Measurements from ENCODE around the gene PJA2. TPM values are rescaled to one million over a fixed set of nuclear protein-coding genes. Genes with fewer than 3 reads are reported as not detected.

PJA2 gene
- polyA plus RNA-seq, 3 donors = 36.2 to 74.1 (median 49.7) TPM

- peaks cover 0 to 2% (median 0%) of the 10 kb centered on the region in 7 donors for H3K9me3 Mint-ChIP-seq
- H3K27ac Mint-ChIP-seq = no peak overlapping the region
- H3K4me1 Mint-ChIP-seq = peaks cover 5% of the 10 kb centered on the region
- no peak for TF ChIP-seq CTCF (IDR thresholded peaks at IDR 0.05)
- intact Hi-C loops (cut with micrococcal nuclease) = no loop called here
- H3K4me3 Mint-ChIP-seq = no peak overlapping the region
- H3K79me2 ChIP-seq (ENCODE audit: insufficient read depth, low read length) = no peaks in the 10 kb centered on the region
- no peaks in the 10 kb centered on the region for H4K20me1 ChIP-seq (ENCODE audit: insufficient read depth, low read length)
- H3K27me3 ChIP-seq (ENCODE audit: control insufficient read depth in 2 of 2, insufficient read depth in 2 of 2, low read length in 2 of 2) = no peaks in the 10 kb centered on the region
- H3K27me3 Mint-ChIP-seq (ENCODE audit: low read depth in 3 of 3) = no peaks in the 10 kb centered on the region
- no peak overlapping the region for H3K4me3 ChIP-seq (replicated peaks in 1 of 3; ENCODE audit: low read depth in 2 of 3, low read length in 3 of 3)
- no peaks in the 10 kb centered on the region for H3K36me3 ChIP-seq (replicated peaks in 1 of 2; ENCODE audit: control insufficient read depth in 1 of 2, insufficient read depth in 2 of 2, low read length in 2 of 2)
- no peaks in the 10 kb centered on the region for H3K4me1 ChIP-seq (ENCODE audit: control insufficient read depth in 1 of 2, insufficient read depth in 2 of 2, low read length in 2 of 2)
- H3K4me2 ChIP-seq (replicated peaks; ENCODE audit: extremely low read depth, low read length, poor library complexity, severe bottlenecking) = no peak overlapping the region
- H3K9me3 ChIP-seq (replicated peaks in 1 of 2; ENCODE audit: control insufficient read depth in 1 of 2, insufficient read depth in 1 of 2, low read length in 2 of 2) = no peaks in the 10 kb centered on the region
- no peak overlapping the region for H2AFZ ChIP-seq (ENCODE audit: insufficient read depth, low read depth, low read length, poor library complexity, severe bottlenecking)
- H3K9ac ChIP-seq (ENCODE audit: insufficient read depth, low read length, poor library complexity, severe bottlenecking) = no peak overlapping the region
- WGBS (ENCODE audit: insufficient coverage) = 100% methylated on average over 2 of the region's 9 CpGs
- peaks cover 0 to 3% of the 10 kb centered on the region in 2 donors for H3K36me3 Mint-ChIP-seq
- no peak for DNase-seq
- H3K27ac ChIP-seq (ENCODE audit: low read depth in 1 of 2, low read length in 2 of 2) = no peak overlapping the region
Observed at GRCh38 chr5:109318455-109319108, 91.2 kb downstream of the PJA2 start.

- no CpG with 5 or more reads among the region's 4 CpGs for WGBS (ENCODE audit: insufficient coverage)
- Mint-ChIP-seq H3K27me3 (ENCODE audit: low read depth in 3 of 3) (no peaks in the 10 kb centered on the region), H3K4me3 (peak overlapping the region in 1 of 2 donors; percentile 56), H3K4me1 (peaks cover 5% of the 10 kb centered on the region), H3K9me3 (peaks cover 0 to 3% (median 0%) of the 10 kb centered on the region in 7 donors), H3K36me3 (no peaks in the 10 kb centered on the region), H3K27ac (no peak overlapping the region)
- H3K36me3 ChIP-seq (replicated peaks in 1 of 2; ENCODE audit: control insufficient read depth in 1 of 2, insufficient read depth in 2 of 2, low read length in 2 of 2) = no peaks in the 10 kb centered on the region
- no peak overlapping the region for H3K27ac ChIP-seq (ENCODE audit: low read depth in 1 of 2, low read length in 2 of 2)
- no peaks in the 10 kb centered on the region for H3K27me3 ChIP-seq (ENCODE audit: control insufficient read depth in 2 of 2, insufficient read depth in 2 of 2, low read length in 2 of 2)
- H4K20me1 ChIP-seq (ENCODE audit: insufficient read depth, low read length) = no peaks in the 10 kb centered on the region
- H3K4me2 ChIP-seq (replicated peaks; ENCODE audit: extremely low read depth, low read length, poor library complexity, severe bottlenecking) = no peak overlapping the region
- H3K4me3 ChIP-seq (replicated peaks in 1 of 3; ENCODE audit: low read depth in 2 of 3, low read length in 3 of 3) = no peak overlapping the region
- DNase-seq = peak in 1 of 3 donors; percentile 20
- no peak overlapping the region for H3K9ac ChIP-seq (ENCODE audit: insufficient read depth, low read length, poor library complexity, severe bottlenecking)
- H3K79me2 ChIP-seq (ENCODE audit: insufficient read depth, low read length) = no peaks in the 10 kb centered on the region
- no peaks in the 10 kb centered on the region for H3K9me3 ChIP-seq (replicated peaks in 1 of 2; ENCODE audit: control insufficient read depth in 1 of 2, insufficient read depth in 1 of 2, low read length in 2 of 2)
- no peak for TF ChIP-seq CTCF (IDR thresholded peaks at IDR 0.05)
- no peaks in the 10 kb centered on the region for H3K4me1 ChIP-seq (ENCODE audit: control insufficient read depth in 1 of 2, insufficient read depth in 2 of 2, low read length in 2 of 2)
- intact Hi-C loops (cut with micrococcal nuclease) = no loop called here
- no peak overlapping the region for H2AFZ ChIP-seq (ENCODE audit: insufficient read depth, low read depth, low read length, poor library complexity, severe bottlenecking)
Observed at GRCh38 chr5:109316634-109317033, 93.1 kb downstream of the PJA2 start.

Measured in CD14-positive monocyte (primary cell).